HepG2 (cell line): Measurements from ENCODE around the gene MGMT. TPM values are rescaled to one million over a fixed set of nuclear protein-coding genes. Genes with fewer than 3 reads are reported as not detected.

Experiments used
- ATAC-seq: fragments of 200-7000 bp; cut with Tn5 transposase; 3 replicates; pipeline ENCODE4 v1.9.1; 2020; ENCODE audit warnings: mild to moderate bottlenecking, moderate library complexity
- BruUV-seq: library from RNA; stranded (reverse); fragments of 400-500 nt; replicated peaks from 2 replicates; lab custom pipeline; 2021; lab: Mats Ljungman, UMichigan
- CTCF ChIA-PET: fragments of 300-600 bp; formaldehyde crosslinking; extraction: SDS; loops from one replicate; lab custom pipeline; 2021; ENCODE audit warnings: low total read pairs, inconsistent platforms, low intra/inter-chr PET ratio; lab: Yijun Ruan, JAX
- POLR2A ChIA-PET: fragments of 350-600 bp; sonication (Branson Sonifier 250); formaldehyde crosslinking; loops from one replicate; lab custom pipeline; 2020; ENCODE audit warnings: antibody characterized with exemption, inconsistent platforms; lab: Yijun Ruan, JAX
- DNase-seq: peaks from one replicate; pipeline ENCODE4 v3.0.0-alpha.2; 2015; ENCODE audit warnings: low spot score
- FAIRE-seq: peaks from 3 replicates; lab custom pipeline; 2011; peaks lifted over from hg19 to GRCh38; lab: Jason Lieb, UNC
- H2AFZ ChIP-seq: one replicate; pipeline ENCODE4 v1.6.1; 2011; ENCODE audit warnings: low read length, inconsistent platforms
- H3K27ac ChIP-seq: fragments of 300-600 bp; 3 replicates; pipeline ENCODE4 v1.8.0; 2011; ENCODE audit warnings: mixed run types, mild to moderate bottlenecking, mixed read lengths, low read length, inconsistent platforms; ENCODE audit not compliant: insufficient read depth; ENCODE audit errors: extremely low read length
- H3K27me3 ChIP-seq, 2 experiments: fragments of 200-600 bp in 1 of 2; 2 replicates in 1 of 2; 3 replicates in 1 of 2; pipeline versions ENCODE4 v1.6.0 to v1.8.0; 2011; ENCODE audit warnings: low read length in 2 of 2, mild to moderate bottlenecking in 2 of 2, moderate library complexity in 2 of 2, inconsistent platforms in 1 of 2; ENCODE audit not compliant: insufficient read depth in 2 of 2, control insufficient read depth in 1 of 2
- H3K36me3 ChIP-seq, 2 experiments: fragments of 200-600 bp in 1 of 2; replicated peaks in 1 of 2; 2 replicates in 1 of 2; 3 replicates in 1 of 2; pipeline versions ENCODE4 v1.5.1 to v1.8.0; 2011; ENCODE audit warnings: low read length in 2 of 2, inconsistent platforms in 1 of 2; ENCODE audit not compliant: insufficient read depth in 2 of 2, control insufficient read depth in 1 of 2
- H3K4me1 ChIP-seq: 2 replicates; pipeline ENCODE4 v1.5.1; 2012; ENCODE audit warnings: low read length, inconsistent platforms; ENCODE audit not compliant: insufficient read depth
- H3K4me2 ChIP-seq: 2 replicates; pipeline ENCODE4 v1.6.0; 2011; ENCODE audit warnings: low read depth, low read length, inconsistent platforms
- H3K4me3 ChIP-seq, 3 experiments: fragments of 200-600 bp in 1 of 3; sonication (generic), shearing (Covaris generic) in 1 of 3; replicated peaks in 1 of 3; 2 replicates each; pipeline ENCODE4 v1.5.1; 2011 to 2016; ENCODE audit warnings: low read length in 3 of 3, inconsistent platforms in 2 of 3, low read depth in 2 of 3, mild to moderate bottlenecking in 2 of 3, control low read depth in 1 of 3, mixed read lengths in 1 of 3; ENCODE audit not compliant: insufficient read depth in 1 of 3
- H3K79me2 ChIP-seq: one replicate; pipeline ENCODE4 v1.6.1; 2011; ENCODE audit warnings: low read length, inconsistent platforms; ENCODE audit not compliant: insufficient read depth
- H3K9ac ChIP-seq: 2 replicates; pipeline ENCODE4 v1.6.0; 2011; ENCODE audit warnings: mild to moderate bottlenecking, low read depth, low read length, inconsistent platforms; ENCODE audit not compliant: insufficient read depth
- H3K9me3 ChIP-seq: 2 replicates; pipeline ENCODE4 v1.5.1; 2012; ENCODE audit warnings: mild to moderate bottlenecking, low read length
- H4K20me1 ChIP-seq: 2 replicates; pipeline ENCODE4 v1.6.0; 2011; ENCODE audit warnings: inconsistent platforms, mild to moderate bottlenecking, low read length, moderate library complexity; ENCODE audit not compliant: insufficient read depth
- HMGA1 ChIP-seq: sonication (generic); formaldehyde crosslinking; conservative IDR thresholded peaks from 2 replicates; pipeline ENCODE4 v1.4.0; 2020; ENCODE audit warnings: missing genetic modification reagents
- NFE2L1 ChIP-seq: sonication (generic); formaldehyde crosslinking; IDR thresholded peaks from 2 replicates; pipeline ENCODE4 v1.4.0; 2020; ENCODE audit warnings: missing genetic modification reagents, mild to moderate bottlenecking, borderline replicate concordance
- POGZ ChIP-seq: sonication (generic); formaldehyde crosslinking; IDR thresholded peaks from 2 replicates; pipeline ENCODE4 v1.4.0; 2020; ENCODE audit warnings: mild to moderate bottlenecking, missing genetic modification reagents
- RAD21 ChIP-seq: fragments of 450-650 bp; formaldehyde crosslinking; IDR thresholded peaks from 2 replicates; pipeline ENCODE4 v1.5.0; 2020; ENCODE audit warnings: mild to moderate bottlenecking
- SRSF1 ChIP-seq: fragments of 200-400 bp; formaldehyde crosslinking; optimal IDR thresholded peaks from 2 replicates; pipeline ENCODE3; 2017; ENCODE audit warnings: mild to moderate bottlenecking, low read depth, low read length, moderate library complexity
- ZNF121 ChIP-seq: sonication (generic); formaldehyde crosslinking; IDR thresholded peaks from 2 replicates; pipeline ENCODE4 v1.5.0; 2020; ENCODE audit warnings: mild to moderate bottlenecking, missing genetic modification reagents
- ZNF224 ChIP-seq: sonication (generic); formaldehyde crosslinking; IDR thresholded peaks from 2 replicates; pipeline ENCODE4 v1.5.0; 2020; ENCODE audit warnings: mild to moderate bottlenecking, missing genetic modification reagents
- ZNF225 ChIP-seq: sonication (generic); formaldehyde crosslinking; IDR thresholded peaks from 2 replicates; pipeline ENCODE4 v1.4.0; 2020; ENCODE audit warnings: mild to moderate bottlenecking, missing genetic modification reagents
- ZNF263 ChIP-seq: sonication (generic); formaldehyde crosslinking; IDR thresholded peaks from 2 replicates; pipeline ENCODE4 v1.4.0; 2020; ENCODE audit warnings: missing genetic modification reagents
- ZNF468 ChIP-seq: sonication (generic); formaldehyde crosslinking; IDR thresholded peaks from 2 replicates; pipeline ENCODE4 v1.8.0; 2022; ENCODE audit warnings: mild to moderate bottlenecking, moderate library complexity, missing genetic modification reagents
- ZNF672 ChIP-seq: sonication (generic); formaldehyde crosslinking; IDR thresholded peaks from 2 replicates; pipeline ENCODE4 v1.8.1; 2022; ENCODE audit warnings: missing genetic modification reagents
- ZNF713 ChIP-seq: sonication (generic); formaldehyde crosslinking; IDR thresholded peaks from 2 replicates; pipeline ENCODE4 v1.4.0; 2020; ENCODE audit warnings: mild to moderate bottlenecking, missing genetic modification reagents
- ZNF782 ChIP-seq: sonication (generic); formaldehyde crosslinking; IDR thresholded peaks from 2 replicates; pipeline ENCODE4 v1.4.0; 2020; ENCODE audit warnings: missing genetic modification reagents, mild to moderate bottlenecking, borderline replicate concordance
- WGBS: methylation state at CpG from one replicate; pipeline ENCODE4 v1.1.6; 2017; ENCODE audit warnings: low lambda C conversion rate; 5-methylcytosine and 5-hydroxymethylcytosine counted together
- in situ Hi-C: cut with HindIII; loops from 2 replicates; pipeline ENCODE4 v1.10.0; 2017; ENCODE audit warnings: low pct_unique_long_range_greater_than_20kb; ENCODE audit not compliant: extremely low pct_ligation_motif_present
- intact Hi-C: fragments of 100-400 bp; cut with micrococcal nuclease; formaldehyde crosslinking; loops from one replicate; pipeline ENCODE4 v1.10.0; 2022; ENCODE audit not compliant: unreplicated experiment
- polyA plus RNA-seq, 8 experiments: library from polyadenylated mRNA; depleted of rRNA in 3 of 8; stranded (reverse) in 7 of 8; unstranded in 1 of 8; fragments of >200 nt; fragmentation: Illumina TruSeq in 4 of 8; extraction: Trizol in 4 of 8; gene quantifications; 2 replicates each; pipeline versions ENCODE4 v1.2.1 to v1.2.3, GENCODE V29; 2011 to 2016; ENCODE audit warnings: low read depth in 4 of 8, missing spikeins in 1 of 8, mixed read lengths in 1 of 8; ENCODE audit not compliant: insufficient read depth in 1 of 8
- total RNA-seq, 5 experiments: library from RNA; depleted of rRNA; stranded (reverse); fragments of >200 nt; fragmentation: Illumina TruSeq; extraction: Trizol; gene quantifications; 2 replicates each; pipeline ENCODE4 v1.2.3, GENCODE V29; 2016; ENCODE audit warnings: low read depth in 1 of 5
- TF ChIP-seq, protein P1 (sequence below): sonication (generic); formaldehyde crosslinking; IDR thresholded peaks from 2 replicates; pipeline ENCODE4 v1.5.0; 2020; ENCODE audit warnings: missing genetic modification reagents
- TF ChIP-seq, protein P2 (sequence below): sonication (generic); formaldehyde crosslinking; IDR thresholded peaks from 2 replicates; pipeline ENCODE4 v1.8.1; 2022; ENCODE audit warnings: low read depth, mild to moderate bottlenecking, missing genetic modification reagents
- TF ChIP-seq, protein P3 (sequence below): sonication (generic); formaldehyde crosslinking; IDR thresholded peaks from 2 replicates; pipeline ENCODE4 v1.9.0; 2022; ENCODE audit warnings: low read depth, missing genetic modification reagents

Gene MGMT
- total and polyA plus RNA-seq, 2 of the 13 experiments (the other 11 are each of a cell fraction or from before 2014, with no cell fraction given): 12.0 to 19.5 TPM

DNA sequence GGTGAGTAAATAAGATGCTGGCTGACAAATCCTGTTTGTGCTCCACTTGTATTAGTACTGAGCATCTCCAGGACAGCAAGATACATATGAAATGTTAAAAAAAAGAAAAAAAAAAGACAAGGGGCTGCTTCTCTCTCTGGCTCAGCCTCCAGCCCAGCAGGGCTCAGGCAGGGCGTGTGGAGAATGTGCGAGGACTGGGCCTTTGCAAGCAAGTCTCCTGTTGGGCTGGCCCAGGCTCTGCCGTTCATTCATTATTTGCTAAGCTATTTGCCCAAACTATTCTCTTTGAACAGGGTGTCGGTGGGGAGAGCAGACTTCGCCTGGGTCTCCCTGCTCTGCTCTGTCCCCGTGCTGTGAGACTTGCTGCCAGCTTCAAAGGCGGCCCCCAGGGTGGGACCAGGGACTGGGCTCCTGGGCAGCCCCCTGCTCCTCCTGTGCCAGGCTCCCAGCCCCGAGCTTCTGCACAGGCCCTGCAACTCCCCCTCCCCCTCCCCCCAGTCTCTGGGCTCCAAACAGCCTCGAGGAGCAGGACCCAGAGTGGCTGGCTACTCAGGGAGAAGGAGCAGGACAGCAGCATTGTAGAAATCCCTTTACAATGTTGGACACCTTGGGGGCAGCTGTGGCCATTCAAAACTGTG lies 25.6 kb upstream of the MGMT start:
- DNase-seq (peak; percentile 19), FAIRE-seq (no peak), ATAC-seq (peak; percentile 82)
- Histone ChIP-seq H3K4me3 (no peak overlapping the region), H3K27ac (no peak overlapping the region), H2AFZ (no peak overlapping the region), H3K36me3 (no peaks in the 10 kb centered on the region), H4K20me1 (no peaks in the 10 kb centered on the region), H3K4me1 (0 out of 2 replicates have a peak, but pooled peaks cover 13% of the 10 kb centered on the region), H3K9me3 (no peaks in the 10 kb centered on the region), H3K9ac (no peak overlapping the region), H3K27me3 (peaks cover 0 to 3% of the 10 kb centered on the region in 2 experiments; a peak in 2 of 5 replicates), H3K79me2 (no peaks in the 10 kb centered on the region), H3K4me2 (no peak overlapping the region; the same call in 1 of the 2 replicates)
- ChIA-PET CTCF (no interaction called here), POLR2A (no interaction called here)
- intact Hi-C loops: no loop called here
- 4% methylated on average over 3 of the region's 9 CpGs for WGBS
- in situ Hi-C loops: no loop called here
- BruUV-seq: no TSS peak
- TF ChIP-seq ZNF263: no peak
- TF ChIP-seq POGZ (CRISPR knock-in tag): no peak
- no peak for TF ChIP-seq ZNF224 (CRISPR knock-in tag)
- TF ChIP-seq ZNF225 (CRISPR knock-in tag): no peak
- TF ChIP-seq ZNF782 (CRISPR knock-in tag): no peak
- no peak for TF ChIP-seq NFE2L1 (CRISPR knock-in tag)
- no peak for TF ChIP-seq ZNF468 (CRISPR knock-in tag)
- TF ChIP-seq ZNF121: no peak
- TF ChIP-seq HMGA1: no peak
- TF ChIP-seq, protein P1, sequence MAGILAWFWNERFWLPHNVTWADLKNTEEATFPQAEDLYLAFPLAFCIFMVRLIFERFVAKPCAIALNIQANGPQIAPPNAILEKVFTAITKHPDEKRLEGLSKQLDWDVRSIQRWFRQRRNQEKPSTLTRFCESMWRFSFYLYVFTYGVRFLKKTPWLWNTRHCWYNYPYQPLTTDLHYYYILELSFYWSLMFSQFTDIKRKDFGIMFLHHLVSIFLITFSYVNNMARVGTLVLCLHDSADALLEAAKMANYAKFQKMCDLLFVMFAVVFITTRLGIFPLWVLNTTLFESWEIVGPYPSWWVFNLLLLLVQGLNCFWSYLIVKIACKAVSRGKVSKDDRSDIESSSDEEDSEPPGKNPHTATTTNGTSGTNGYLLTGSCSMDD (CRISPR knock-in tag): no peak
- TF ChIP-seq, protein P2, sequence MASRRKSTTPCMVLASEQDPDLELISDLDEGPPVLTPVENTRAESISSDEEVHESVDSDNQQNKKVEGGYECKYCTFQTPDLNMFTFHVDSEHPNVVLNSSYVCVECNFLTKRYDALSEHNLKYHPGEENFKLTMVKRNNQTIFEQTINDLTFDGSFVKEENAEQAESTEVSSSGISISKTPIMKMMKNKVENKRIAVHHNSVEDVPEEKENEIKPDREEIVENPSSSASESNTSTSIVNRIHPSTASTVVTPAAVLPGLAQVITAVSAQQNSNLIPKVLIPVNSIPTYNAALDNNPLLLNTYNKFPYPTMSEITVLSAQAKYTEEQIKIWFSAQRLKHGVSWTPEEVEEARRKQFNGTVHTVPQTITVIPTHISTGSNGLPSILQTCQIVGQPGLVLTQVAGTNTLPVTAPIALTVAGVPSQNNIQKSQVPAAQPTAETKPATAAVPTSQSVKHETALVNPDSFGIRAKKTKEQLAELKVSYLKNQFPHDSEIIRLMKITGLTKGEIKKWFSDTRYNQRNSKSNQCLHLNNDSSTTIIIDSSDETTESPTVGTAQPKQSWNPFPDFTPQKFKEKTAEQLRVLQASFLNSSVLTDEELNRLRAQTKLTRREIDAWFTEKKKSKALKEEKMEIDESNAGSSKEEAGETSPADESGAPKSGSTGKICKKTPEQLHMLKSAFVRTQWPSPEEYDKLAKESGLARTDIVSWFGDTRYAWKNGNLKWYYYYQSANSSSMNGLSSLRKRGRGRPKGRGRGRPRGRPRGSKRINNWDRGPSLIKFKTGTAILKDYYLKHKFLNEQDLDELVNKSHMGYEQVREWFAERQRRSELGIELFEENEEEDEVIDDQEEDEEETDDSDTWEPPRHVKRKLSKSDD: no peak
- no peak for TF ChIP-seq ZNF672 (CRISPR knock-in tag)
- TF ChIP-seq SRSF1: no peak
- no peak for TF ChIP-seq ZNF713
- TF ChIP-seq, protein P3, sequence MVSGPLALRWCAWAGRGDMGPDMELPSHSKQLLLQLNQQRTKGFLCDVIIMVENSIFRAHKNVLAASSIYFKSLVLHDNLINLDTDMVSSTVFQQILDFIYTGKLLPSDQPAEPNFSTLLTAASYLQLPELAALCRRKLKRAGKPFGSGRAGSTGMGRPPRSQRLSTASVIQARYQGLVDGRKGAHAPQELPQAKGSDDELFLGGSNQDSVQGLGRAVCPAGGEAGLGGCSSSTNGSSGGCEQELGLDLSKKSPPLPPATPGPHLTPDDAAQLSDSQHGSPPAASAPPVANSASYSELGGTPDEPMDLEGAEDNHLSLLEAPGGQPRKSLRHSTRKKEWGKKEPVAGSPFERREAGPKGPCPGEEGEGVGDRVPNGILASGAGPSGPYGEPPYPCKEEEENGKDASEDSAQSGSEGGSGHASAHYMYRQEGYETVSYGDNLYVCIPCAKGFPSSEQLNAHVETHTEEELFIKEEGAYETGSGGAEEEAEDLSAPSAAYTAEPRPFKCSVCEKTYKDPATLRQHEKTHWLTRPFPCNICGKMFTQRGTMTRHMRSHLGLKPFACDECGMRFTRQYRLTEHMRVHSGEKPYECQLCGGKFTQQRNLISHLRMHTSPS (CRISPR knock-in tag): no peak
- no peak for TF ChIP-seq RAD21 (CRISPR knock-in tag)
